HL-60 (cell line): ENCODE measurements around the gene CSRP3.

Experiments used
- DNase-seq, 2 experiments: peaks; one replicate each; pipeline ENCODE4 v3.0.0-alpha.2; 2010 to 2020; ENCODE audit warnings: low read depth in 1 of 2, low spot score in 1 of 2
- H3K27ac ChIP-seq: fragments of 250-450 bp; sonication (Bioruptor Pico); replicated peaks from 2 replicates; pipeline ENCODE4 v1.5.1; 2020; ENCODE audit warnings: mild to moderate bottlenecking, moderate library complexity
- H3K27me3 ChIP-seq: fragments of 250-450 bp; sonication (Bioruptor Pico); 2 replicates; pipeline ENCODE4 v1.5.1; 2021; ENCODE audit warnings: mild to moderate bottlenecking, moderate library complexity; ENCODE audit not compliant: insufficient read depth, poor library complexity, severe bottlenecking
- H3K4me3 ChIP-seq: replicated peaks from 2 replicates; pipeline ENCODE4 v1.5.1; 2011; ENCODE audit warnings: mild to moderate bottlenecking, control low read depth, low read length; ENCODE audit not compliant: insufficient read depth
- GABPA ChIP-seq: IDR thresholded peaks from 2 replicates; pipeline ENCODE4 v1.6.1; 2012; ENCODE audit warnings: low read depth
- POLR2AphosphoS5 ChIP-seq: IDR thresholded peaks from 2 replicates; pipeline ENCODE4 v1.6.1; 2012; ENCODE audit warnings: low read depth
- SPI1 ChIP-seq: IDR thresholded peaks from 2 replicates; pipeline ENCODE4 v1.6.1; 2012; ENCODE audit warnings: low read depth, mild to moderate bottlenecking, borderline replicate concordance
- TF ChIP-seq, protein P1 (sequence below): IDR thresholded peaks from one replicate; pipeline ENCODE4 v1.5.1; 2011; ENCODE audit warnings: low read length, control low read depth, inconsistent platforms; ENCODE audit not compliant: insufficient read depth
- TF ChIP-seq, protein P2 (sequence below): IDR thresholded peaks from 2 replicates; pipeline ENCODE4 v1.6.1; 2012; ENCODE audit warnings: low read depth; ENCODE audit not compliant: insufficient replicate concordance

CSRP3 gene

DNA sequence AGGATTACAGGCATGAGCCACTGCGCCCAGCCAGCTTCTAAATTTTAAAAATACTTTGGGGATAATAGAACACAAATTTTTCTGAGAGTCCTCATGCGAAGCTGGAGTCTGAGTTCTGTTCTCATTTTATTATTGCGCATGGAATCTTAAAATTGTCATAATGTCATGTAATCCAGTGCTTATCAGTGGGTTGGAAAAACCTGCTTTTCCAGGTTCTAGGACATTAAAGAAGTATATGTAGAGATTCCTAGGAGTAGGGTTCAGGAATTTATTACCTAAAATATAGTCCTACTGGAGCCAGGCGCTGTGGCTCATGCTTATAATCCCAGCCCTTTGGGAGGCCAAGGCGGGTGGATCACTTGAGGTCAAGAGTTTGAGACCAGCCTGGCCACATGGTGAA is 43.6 kb upstream of the CSRP3 start:
- H3K27ac ChIP-seq, result no peak overlapping the region
- no peak for DNase-seq
- TF ChIP-seq, protein P1, sequence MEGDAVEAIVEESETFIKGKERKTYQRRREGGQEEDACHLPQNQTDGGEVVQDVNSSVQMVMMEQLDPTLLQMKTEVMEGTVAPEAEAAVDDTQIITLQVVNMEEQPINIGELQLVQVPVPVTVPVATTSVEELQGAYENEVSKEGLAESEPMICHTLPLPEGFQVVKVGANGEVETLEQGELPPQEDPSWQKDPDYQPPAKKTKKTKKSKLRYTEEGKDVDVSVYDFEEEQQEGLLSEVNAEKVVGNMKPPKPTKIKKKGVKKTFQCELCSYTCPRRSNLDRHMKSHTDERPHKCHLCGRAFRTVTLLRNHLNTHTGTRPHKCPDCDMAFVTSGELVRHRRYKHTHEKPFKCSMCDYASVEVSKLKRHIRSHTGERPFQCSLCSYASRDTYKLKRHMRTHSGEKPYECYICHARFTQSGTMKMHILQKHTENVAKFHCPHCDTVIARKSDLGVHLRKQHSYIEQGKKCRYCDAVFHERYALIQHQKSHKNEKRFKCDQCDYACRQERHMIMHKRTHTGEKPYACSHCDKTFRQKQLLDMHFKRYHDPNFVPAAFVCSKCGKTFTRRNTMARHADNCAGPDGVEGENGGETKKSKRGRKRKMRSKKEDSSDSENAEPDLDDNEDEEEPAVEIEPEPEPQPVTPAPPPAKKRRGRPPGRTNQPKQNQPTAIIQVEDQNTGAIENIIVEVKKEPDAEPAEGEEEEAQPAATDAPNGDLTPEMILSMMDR, result no peak
- TF ChIP-seq GABPA, result no peak
- TF ChIP-seq POLR2AphosphoS5, result no peak
- no peak for TF ChIP-seq SPI1
- TF ChIP-seq, protein P2, sequence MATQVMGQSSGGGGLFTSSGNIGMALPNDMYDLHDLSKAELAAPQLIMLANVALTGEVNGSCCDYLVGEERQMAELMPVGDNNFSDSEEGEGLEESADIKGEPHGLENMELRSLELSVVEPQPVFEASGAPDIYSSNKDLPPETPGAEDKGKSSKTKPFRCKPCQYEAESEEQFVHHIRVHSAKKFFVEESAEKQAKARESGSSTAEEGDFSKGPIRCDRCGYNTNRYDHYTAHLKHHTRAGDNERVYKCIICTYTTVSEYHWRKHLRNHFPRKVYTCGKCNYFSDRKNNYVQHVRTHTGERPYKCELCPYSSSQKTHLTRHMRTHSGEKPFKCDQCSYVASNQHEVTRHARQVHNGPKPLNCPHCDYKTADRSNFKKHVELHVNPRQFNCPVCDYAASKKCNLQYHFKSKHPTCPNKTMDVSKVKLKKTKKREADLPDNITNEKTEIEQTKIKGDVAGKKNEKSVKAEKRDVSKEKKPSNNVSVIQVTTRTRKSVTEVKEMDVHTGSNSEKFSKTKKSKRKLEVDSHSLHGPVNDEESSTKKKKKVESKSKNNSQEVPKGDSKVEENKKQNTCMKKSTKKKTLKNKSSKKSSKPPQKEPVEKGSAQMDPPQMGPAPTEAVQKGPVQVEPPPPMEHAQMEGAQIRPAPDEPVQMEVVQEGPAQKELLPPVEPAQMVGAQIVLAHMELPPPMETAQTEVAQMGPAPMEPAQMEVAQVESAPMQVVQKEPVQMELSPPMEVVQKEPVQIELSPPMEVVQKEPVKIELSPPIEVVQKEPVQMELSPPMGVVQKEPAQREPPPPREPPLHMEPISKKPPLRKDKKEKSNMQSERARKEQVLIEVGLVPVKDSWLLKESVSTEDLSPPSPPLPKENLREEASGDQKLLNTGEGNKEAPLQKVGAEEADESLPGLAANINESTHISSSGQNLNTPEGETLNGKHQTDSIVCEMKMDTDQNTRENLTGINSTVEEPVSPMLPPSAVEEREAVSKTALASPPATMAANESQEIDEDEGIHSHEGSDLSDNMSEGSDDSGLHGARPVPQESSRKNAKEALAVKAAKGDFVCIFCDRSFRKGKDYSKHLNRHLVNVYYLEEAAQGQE, result no peak

DNA sequence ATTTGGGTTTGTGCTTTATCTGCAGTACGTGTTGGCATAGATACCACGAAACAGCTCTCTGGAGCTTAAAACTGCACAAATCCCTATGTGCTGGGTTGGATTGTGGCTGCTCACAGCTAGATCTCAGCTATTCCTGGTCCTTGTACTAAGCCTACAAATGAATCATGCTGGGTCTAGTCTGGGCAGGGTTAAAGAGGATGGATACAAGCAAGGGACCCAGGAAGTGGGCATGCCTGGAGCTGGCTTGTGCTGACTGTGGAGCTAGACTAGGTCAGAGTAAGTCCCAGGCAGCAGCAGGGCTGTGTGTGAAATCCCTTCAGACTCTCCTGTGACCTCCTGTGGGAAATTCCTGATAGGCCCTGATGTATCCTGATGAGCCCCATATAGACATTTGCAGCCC is 42.8 kb upstream of the CSRP3 start:
- no peak for DNase-seq
- TF ChIP-seq SPI1 (no peak), POLR2AphosphoS5 (no peak), GABPA (no peak)
- TF ChIP-seq, protein P2, result no peak
- TF ChIP-seq, protein P1, result no peak
- Histone ChIP-seq H3K27ac (no peak overlapping the region), H3K27me3 (no peaks in the 10 kb centered on the region), H3K4me3 (no peak overlapping the region)

More for the DNA sequence above, 43.6 kb upstream of the CSRP3 start:
- Histone ChIP-seq H3K27me3 (no peaks in the 10 kb centered on the region), H3K4me3 (no peak overlapping the region)

DNA sequence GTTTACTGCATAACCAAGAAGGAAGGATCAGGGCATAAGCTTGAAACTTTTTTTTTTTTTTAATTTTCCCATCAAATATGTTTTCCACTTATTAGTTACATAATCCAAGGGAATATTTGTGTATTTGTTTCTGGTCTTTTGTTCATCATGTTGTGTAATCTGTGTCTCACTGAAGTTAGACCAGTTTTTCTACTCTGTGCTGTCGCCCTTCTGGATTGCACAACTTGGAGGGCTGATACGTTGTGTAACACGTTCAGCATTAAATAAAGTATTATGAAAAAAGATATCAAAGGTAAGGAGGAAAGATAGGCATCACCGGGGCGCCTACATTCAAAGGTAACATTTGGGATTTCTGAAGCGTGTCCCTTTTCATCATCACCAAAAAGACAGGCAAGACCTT is 42.3 kb upstream of the CSRP3 start:
- peak; percentile 46 to 79 for DNase-seq
- TF ChIP-seq POLR2AphosphoS5 (no peak), GABPA (no peak), SPI1 (no peak)
- TF ChIP-seq, protein P1, result no peak
- TF ChIP-seq, protein P2, result no peak
- Histone ChIP-seq H3K4me3 (no peak overlapping the region), H3K27ac (no peak overlapping the region), H3K27me3 (no peaks in the 10 kb centered on the region)
